HG02623 (cell line): Measurements from ENCODE around the gene PDXK.

Experiments
- ATAC-seq: cut with Tn5 transposase; IDR thresholded peaks from one replicate; pipeline ENCODE4 v1.9.1; 2021; ENCODE audit warnings: moderate library complexity; ENCODE audit not compliant: unreplicated experiment

PDXK gene

DNA sequence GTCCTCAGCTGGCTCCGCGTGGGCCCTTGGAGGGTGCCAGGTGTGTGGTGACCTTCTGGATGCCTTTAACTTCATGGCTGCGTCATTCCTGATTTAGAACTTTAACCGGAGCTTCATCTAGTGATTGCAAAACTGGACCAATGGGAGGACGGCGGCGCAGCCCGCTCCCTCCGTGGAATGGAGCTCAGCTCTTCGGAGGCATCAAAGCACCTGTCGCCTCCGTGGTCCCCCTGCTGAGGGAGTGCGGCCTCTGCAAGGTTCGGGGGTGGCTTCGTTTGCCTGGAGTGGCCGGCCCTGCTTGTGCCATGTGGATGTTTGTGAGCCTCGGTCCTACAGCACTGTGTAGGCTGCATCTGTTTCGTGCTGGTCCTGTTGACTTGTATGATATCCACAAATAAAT is 43.0 kb downstream of the PDXK start:
- ATAC-seq, result no peak

DNA sequence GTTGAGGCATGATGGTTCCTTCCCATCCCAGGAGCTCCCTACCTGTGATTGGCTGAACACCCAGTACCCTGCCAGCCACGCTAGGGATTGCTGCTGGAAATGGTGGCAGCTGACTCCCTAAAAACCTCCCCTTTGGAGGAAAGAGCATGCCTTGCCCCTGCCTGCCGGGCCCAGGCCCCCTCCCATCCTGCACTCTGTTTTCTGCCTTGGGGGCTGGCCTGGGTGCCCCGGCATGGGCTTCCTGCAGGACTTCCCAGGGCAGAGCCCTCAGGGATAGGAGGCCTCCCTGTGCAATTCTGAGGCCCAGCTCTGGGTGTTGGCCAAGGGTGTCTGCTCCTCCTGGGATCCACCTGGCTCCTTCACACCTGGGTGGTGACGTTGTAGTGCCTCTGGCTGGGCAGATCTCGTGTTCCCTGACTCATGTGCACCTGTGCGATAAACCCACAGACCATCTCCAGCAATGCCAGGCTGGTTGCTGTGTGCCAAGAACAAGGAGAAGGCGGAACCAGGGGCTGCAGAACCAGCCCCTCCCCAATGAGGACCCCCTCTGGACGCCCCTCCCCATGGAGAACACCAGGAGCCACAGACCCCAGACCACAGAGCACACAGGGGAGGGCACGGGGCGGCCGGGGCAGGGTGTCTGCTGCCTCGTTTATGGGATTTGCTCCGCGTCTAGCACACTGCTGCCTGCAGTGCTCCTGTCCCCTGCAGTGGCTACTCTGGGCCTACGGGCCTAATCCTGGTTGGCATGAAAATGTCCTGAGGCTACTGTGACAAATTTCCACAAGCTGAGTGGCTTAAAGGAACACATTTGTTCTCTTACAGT is 43.6 kb downstream of the PDXK start:
- ATAC-seq, result no peak

GRCh38 chr21:43763901-43764523 is 45.1 kb downstream of the PDXK start:
- ATAC-seq, result no peak

DNA sequence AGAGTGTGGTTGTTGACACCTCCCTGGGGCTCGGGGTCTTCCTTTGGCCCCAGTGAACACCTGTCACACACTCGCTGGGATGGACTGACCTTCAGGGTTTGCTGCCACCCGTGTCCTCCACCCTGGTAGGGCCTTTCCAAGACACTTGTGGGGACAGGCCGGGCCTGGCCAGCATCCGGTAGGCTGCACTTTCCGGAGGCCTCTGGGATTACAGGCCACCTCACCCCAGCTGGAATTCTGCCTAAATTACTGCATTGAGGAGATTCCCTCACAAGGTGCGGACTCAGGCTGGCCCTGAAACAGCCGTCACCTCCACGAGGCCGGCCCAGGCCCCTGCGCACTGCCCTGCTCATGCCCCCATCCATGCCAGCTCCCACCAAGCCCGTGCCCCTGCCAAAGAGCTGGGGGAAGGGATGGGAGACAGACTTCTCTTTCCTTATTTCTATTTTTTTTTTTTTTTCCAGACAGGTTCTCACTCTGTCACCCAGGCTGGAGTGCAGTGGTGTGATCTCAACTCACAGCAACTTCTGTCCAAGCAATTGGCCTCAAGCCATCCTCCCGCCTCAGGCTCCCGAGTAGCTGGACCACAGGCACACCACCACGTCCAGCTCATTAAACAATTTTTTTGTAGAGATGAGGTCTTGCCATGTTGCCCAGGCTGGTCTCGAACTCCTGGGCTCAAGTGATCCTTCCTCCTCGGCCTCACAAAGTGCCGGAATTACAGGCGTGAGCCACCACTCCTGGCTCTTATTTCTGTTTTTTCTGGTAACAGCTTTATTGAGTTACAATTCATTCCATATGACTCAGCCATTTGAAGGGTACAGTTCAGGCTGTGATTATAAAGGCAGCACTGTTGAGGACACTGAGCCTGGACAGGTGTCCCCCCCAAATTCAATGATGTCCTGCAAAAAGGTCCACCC is 45.9 kb downstream of the PDXK start:
- ATAC-seq, result no peak

GRCh38 chr21:43766734-43767497 is 48.0 kb downstream of the PDXK start:
- no peak for ATAC-seq

- no peak for ATAC-seq
Observed at GRCh38 chr21:43767498-43767983, 48.6 kb downstream of the PDXK start.

GRCh38 chr21:43767984-43768867 is 49.3 kb downstream of the PDXK start:
- no peak for ATAC-seq

GRCh38 chr21:43768868-43769167 is 49.9 kb downstream of the PDXK start:
- no peak for ATAC-seq

GRCh38 chr21:43769325-43769958 is 50.5 kb downstream of the PDXK start:
- ATAC-seq, result no peak

DNA sequence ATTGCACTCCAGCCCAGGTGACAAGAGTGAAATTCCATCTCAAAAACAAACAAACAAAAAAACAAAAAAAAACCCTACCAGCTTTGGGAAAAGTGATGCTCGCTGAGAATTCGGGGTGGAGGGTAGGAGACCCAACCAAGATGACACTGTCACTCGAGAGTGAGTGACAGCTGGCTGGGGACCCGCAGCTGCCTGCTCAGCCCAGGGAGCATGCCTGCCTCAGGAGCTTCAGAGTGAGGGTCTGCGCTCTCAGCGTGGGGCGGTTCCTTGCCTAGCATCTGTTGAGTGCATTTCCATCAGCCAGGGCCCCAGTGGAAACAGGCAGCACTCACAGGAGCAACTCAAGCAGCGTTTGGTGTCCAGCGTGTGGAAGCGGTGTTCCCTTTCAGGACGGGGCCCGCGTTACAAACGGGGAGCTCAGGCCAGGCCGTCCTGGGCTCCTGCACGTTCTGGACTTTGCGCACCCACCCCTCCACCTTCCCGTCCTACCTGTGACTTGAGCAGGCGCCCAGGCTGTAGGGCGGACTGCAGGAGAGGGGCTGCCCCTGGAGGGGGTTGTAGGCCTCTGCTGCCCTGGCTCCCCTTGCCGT is 51.2 kb downstream of the PDXK start:
- no peak for ATAC-seq

GRCh38 chr21:43771199-43771675 is 52.3 kb downstream of the PDXK start:
- ATAC-seq, result no peak

- ATAC-seq, result no peak
Observed at GRCh38 chr21:43771698-43772424, 52.9 kb downstream of the PDXK start.

DNA sequence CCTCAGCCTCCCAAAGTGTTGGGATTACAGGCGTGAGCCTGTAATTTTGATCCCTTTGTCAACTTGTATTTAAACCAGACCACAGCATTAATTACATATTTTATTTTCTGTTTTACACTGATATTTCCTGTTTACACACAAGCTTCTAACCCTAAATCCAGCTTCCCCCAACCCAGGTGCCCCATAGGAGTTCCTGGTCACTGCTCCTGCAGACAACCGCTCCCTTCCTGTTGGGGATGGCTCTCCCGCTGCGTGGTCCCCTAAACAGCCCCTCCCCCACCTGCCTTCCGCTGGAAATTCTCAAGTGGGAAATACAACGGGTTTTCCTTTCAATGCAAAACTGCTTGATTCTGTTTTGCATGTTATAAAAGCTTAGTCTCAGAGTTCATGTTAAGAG is 53.5 kb downstream of the PDXK start:
- ATAC-seq, result no peak

DNA sequence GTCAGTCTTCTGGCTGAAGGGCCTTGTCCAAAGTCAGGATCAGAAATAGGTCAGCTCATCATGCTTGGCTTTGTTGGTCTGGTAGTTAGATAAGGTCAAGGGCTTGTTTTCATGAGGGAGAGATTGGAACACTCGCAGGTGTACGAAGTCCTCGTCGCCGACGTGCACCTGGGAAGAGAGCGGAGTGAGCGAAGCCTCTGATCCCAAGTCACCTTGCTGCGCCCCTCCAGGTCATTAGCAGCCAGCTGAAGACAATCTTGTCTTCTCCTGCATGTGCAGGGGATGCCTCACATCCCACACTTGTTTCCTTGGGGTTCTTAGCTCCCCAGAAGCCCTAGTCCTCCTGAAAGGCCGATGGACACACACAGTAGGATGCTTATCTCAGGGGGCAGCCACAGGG is 55.2 kb downstream of the PDXK start:
- no peak for ATAC-seq

- ATAC-seq, result no peak
Observed at GRCh38 chr21:43775190-43775589, 56.3 kb downstream of the PDXK start.

- peak; percentile 66 for ATAC-seq
Observed at GRCh38 chr21:43775795-43776430, 57.0 kb downstream of the PDXK start, which contains the start of gene CSTB. TSS of gene CSTB (minus strand) at chr21:43776308. CDS start at chr21:43776269, 39 bp downstream.

DNA sequence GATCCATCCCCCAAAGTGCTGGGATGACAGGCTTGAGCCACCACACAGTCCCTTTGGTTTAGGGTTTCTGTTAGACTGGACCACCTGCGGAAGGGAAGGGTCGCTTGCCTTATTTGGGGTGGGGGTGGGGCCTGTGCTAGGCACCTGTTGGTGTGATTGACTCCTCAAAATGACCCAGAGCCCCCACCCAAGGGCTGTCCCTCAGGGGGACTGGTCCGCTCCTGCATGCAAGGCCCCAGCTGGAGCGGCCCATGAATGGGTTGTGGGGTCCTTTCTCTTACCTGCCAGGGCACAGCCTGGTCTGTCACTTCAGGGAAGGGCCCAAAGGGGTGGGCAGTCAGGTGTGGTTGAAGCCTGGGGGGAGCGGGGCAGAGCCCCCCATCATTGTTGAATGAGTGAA is 59.0 kb downstream of the PDXK start:
- no peak for ATAC-seq
